CD4-positive, CD25-positive, alpha-beta regulatory T cell (primary cell): Measurements from ENCODE around the gene PDE2A. TPM values are rescaled to one million over a fixed set of nuclear protein-coding genes. Genes with fewer than 3 reads are reported as not detected.

Experiments
- ATAC-seq, 2 donors: fragments of 150-1000 bp; cut with Tn5 transposase; one replicate each; pipeline ENCODE4 v1.10.0; 2021; ENCODE audit warnings: low read depth in 2 of 2, moderate number of reproducible peaks in 2 of 2, moderate library complexity in 1 of 2
- DNase-seq, 3 donors: peaks; one replicate each; pipeline versions ENCODE4 v3.0.0 to v3.0.0-alpha.2; 2012 to 2022; ENCODE audit warnings: mixed read lengths in 1 of 3
- H3K27ac ChIP-seq: one replicate; pipeline ENCODE4 v1.7.0; 2013; ENCODE audit warnings: mild to moderate bottlenecking, low read length; ENCODE audit not compliant: insufficient read depth, poor library complexity, severe bottlenecking
- H3K27me3 ChIP-seq: one replicate; pipeline ENCODE4 v1.7.0; 2013; ENCODE audit warnings: low read length; ENCODE audit not compliant: control insufficient read depth, insufficient read depth
- H3K36me3 ChIP-seq: one replicate; pipeline ENCODE4 v1.7.0; 2013; ENCODE audit warnings: mild to moderate bottlenecking, low read length, moderate library complexity; ENCODE audit not compliant: control insufficient read depth, insufficient read depth
- H3K4me1 ChIP-seq: 2 replicates; pipeline ENCODE4 v1.7.0; 2013; ENCODE audit warnings: mild to moderate bottlenecking, low read length; ENCODE audit not compliant: insufficient read depth, control insufficient read depth, poor library complexity, severe bottlenecking
- H3K4me3 ChIP-seq: one replicate; pipeline ENCODE4 v1.7.0; 2013; ENCODE audit warnings: low read depth, mild to moderate bottlenecking, low read length, moderate library complexity
- H3K9me3 ChIP-seq, 2 experiments: 1 replicate in 1 of 2; 2 replicates in 1 of 2; pipeline ENCODE4 v1.7.0; 2013; ENCODE audit warnings: low read length in 2 of 2, mild to moderate bottlenecking in 1 of 2, moderate library complexity in 1 of 2; ENCODE audit not compliant: control insufficient read depth in 2 of 2
- H3K27ac Mint-ChIP-seq, 3 donors: one replicate each; pipeline ENCODE4 v1.8.0; 2020 to 2022; ENCODE audit warnings: mild to moderate bottlenecking in 3 of 3, mixed read lengths in 3 of 3, moderate library complexity in 2 of 3
- H3K27me3 Mint-ChIP-seq: one replicate; pipeline ENCODE4 v1.8.0; 2022; ENCODE audit warnings: mild to moderate bottlenecking, mixed read lengths
- H3K36me3 Mint-ChIP-seq: one replicate; pipeline ENCODE4 v1.8.0; 2020; ENCODE audit warnings: mixed read lengths
- H3K4me1 Mint-ChIP-seq, 4 donors: one replicate each; pipeline ENCODE4 v1.8.0; 2020 to 2022; ENCODE audit warnings: mixed read lengths in 4 of 4, mild to moderate bottlenecking in 1 of 4
- H3K4me3 Mint-ChIP-seq, 4 donors: one replicate each; pipeline ENCODE4 v1.8.0; 2020 to 2022; ENCODE audit warnings: mild to moderate bottlenecking in 4 of 4, mixed read lengths in 4 of 4, moderate library complexity in 3 of 4
- H3K9me3 Mint-ChIP-seq, 7 donors: one replicate each; pipeline ENCODE4 v1.8.0; 2020 to 2022; ENCODE audit warnings: mixed read lengths in 7 of 7, mild to moderate bottlenecking in 3 of 7, moderate library complexity in 2 of 7
- polyA plus RNA-seq, 4 donors: library from polyadenylated mRNA; unstranded; fragments of 300-500 nt; fragmentation: Illumina TruSeq; gene quantifications; one replicate each; pipeline ENCODE4 v1.2.3, GENCODE V29; 2021
- total RNA-seq: library from RNA; stranded (reverse); gene quantifications from one replicate; pipeline ENCODE4 v1.2.3, GENCODE V29; 2022

PDE2A gene
- total and polyA plus RNA-seq, 5 donors from 2014 or later = 6.7 TPM; not detected in 4

DNA sequence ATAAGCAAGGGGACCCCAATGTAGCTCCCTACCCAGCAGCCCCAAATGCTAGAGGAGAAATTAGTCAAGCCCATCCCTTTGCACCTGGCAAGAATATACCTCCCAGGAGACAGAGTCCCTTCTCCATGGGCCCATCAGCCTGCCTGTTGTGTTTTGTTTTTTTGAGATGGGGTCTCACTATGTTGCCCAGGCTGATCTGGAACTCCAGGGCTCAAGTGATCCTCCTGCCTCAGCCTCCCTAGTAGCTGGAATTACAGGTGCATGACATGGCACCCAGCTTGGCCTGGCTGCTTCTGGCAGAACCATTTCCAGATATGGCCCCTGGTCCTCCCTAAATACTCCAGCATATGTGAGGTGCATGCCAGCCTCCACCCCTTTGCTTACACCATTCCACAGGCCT, 22.1 kb downstream of the PDE2A start:
- no peaks in the 10 kb centered on the region for H3K27me3 Mint-ChIP-seq
- Histone ChIP-seq H3K27me3 (no peaks in the 10 kb centered on the region), H3K9me3 (no peaks in the 10 kb centered on the region), H3K27ac (no peak overlapping the region), H3K4me3 (no peak overlapping the region), H3K4me1 (no peaks in the 10 kb centered on the region), H3K36me3 (no peaks in the 10 kb centered on the region)
- peak overlapping the region in 1 of 3 donors; percentile 26 for H3K27ac Mint-ChIP-seq
- no peaks in the 10 kb centered on the region for H3K9me3 Mint-ChIP-seq
- no peaks in the 10 kb centered on the region for H3K4me1 Mint-ChIP-seq
- H3K36me3 Mint-ChIP-seq = no peaks in the 10 kb centered on the region
- DNase-seq = no peak
- ATAC-seq = no peak
- H3K4me3 Mint-ChIP-seq = no peak overlapping the region

DNA sequence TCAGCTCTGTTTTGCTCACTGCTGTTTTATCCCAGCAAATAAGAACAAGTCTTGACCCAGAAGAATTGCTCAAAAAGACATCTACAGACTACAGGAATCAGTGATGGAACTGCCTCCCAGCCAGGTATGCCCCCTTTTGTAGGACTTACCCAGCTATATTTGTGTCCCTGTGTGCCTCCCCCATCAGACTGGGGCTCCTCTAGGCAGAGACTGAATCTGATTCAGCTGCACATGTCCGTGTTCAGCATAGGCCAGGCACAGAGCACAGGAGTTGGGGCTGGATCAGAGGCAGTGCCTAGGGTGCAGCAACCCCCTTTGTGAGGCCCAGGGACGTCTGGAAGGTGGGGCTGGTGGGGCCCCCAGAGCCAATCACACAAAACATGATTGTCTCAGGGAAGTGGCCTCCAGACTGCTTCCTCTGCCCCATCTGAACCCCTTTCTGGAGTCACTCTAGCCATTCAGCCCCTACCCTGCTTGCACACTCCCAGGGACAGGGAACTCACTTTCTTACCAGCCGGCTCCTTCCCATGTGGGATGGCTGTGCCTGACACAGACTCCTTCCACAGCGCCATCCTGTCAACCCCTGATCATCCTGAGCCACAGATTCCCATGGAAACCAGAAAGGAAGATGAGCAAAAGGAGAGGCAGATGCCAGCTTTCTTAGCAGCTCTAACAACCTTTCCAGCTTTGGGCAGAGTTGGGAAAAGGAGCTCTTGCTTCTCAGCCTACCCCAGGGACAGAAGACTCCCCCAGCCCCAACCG, 24.8 kb downstream of the PDE2A start:
- DNase-seq (no peak), ATAC-seq (no peak)
- Histone ChIP-seq H3K27ac (no peak overlapping the region), H3K4me3 (no peak overlapping the region), H3K36me3 (no peaks in the 10 kb centered on the region), H3K4me1 (no peaks in the 10 kb centered on the region), H3K27me3 (no peaks in the 10 kb centered on the region), H3K9me3 (no peaks in the 10 kb centered on the region)
- Mint-ChIP-seq H3K9me3 (no peaks in the 10 kb centered on the region), H3K27me3 (peaks cover under 1% of the 10 kb centered on the region), H3K4me3 (no peak overlapping the region), H3K36me3 (no peaks in the 10 kb centered on the region), H3K27ac (no peak overlapping the region), H3K4me1 (no peaks in the 10 kb centered on the region)

DNA sequence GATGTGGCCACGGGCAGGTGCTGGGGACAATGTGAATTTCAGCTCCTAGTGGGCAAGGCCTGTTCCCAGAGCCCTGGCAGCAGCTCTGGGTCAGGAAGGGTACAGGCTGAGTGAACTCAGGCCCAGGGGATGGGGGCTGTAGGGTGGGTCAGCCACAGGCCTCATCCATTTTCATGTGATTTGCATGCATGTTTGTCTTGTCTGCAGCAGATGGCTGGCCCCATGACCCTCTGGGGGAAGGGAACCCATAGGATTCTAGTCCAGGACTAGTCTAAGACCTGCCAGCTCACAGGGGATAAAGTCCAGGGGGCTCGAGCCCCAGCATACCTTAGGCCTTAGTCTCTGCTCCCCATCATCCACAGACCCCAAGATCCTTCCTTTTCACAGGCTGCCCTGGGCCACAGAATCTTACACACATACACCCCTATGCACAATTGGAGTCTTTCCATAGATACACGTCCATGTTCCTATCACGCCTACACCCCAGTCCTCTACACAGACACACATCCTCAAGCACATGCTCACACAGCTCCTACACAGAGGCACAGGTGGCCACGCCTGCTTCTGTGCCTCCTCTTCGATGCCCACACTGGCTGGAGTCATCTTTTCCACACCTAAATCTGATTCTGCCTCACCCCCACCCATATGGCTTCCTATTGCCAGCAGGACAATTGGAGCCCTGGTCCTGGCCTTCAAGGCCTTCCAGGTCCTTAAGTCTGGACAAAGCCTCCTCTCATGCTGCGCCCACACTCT, 25.7 kb downstream of the PDE2A start:
- DNase-seq (no peak), ATAC-seq (no peak)
- H3K4me1 ChIP-seq = no peaks in the 10 kb centered on the region
- H3K27me3 Mint-ChIP-seq = peaks cover 6% of the 10 kb centered on the region
- H3K27ac ChIP-seq = no peak overlapping the region
- H3K9me3 ChIP-seq = no peaks in the 10 kb centered on the region
- H3K9me3 Mint-ChIP-seq = no peaks in the 10 kb centered on the region
- H3K4me1 Mint-ChIP-seq = peaks cover 0 to 8% (median 3%) of the 10 kb centered on the region in 4 donors
- H3K36me3 ChIP-seq = no peaks in the 10 kb centered on the region
- no peaks in the 10 kb centered on the region for H3K36me3 Mint-ChIP-seq
- H3K27me3 ChIP-seq = no peaks in the 10 kb centered on the region
- no peak overlapping the region for H3K4me3 ChIP-seq
- no peak overlapping the region for H3K4me3 Mint-ChIP-seq
- peak overlapping the region in 1 of 3 donors; percentile 9 for H3K27ac Mint-ChIP-seq

DNA sequence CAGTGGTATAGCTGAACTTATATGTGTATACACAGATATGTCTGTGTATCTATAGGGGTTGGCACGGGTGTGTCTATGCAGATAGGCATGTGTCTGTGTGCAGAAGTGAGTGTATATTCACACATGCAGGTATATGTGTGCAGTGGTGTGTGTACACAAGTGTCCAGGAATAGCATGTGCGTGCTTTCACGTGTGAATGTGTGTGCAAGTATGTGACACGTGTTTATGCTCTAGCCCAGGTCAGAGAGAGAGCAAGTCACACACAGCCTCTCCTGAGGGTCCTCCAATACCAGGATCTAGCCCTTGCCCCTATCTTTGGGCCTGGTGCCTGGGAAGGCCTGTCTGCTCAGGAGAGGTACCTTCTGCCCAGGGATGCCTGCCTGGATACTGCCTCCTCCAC, 26.3 kb downstream of the PDE2A start:
- Mint-ChIP-seq H3K27ac (no peak overlapping the region), H3K4me1 (peaks cover 0 to 9% (median 3%) of the 10 kb centered on the region in 4 donors), H3K9me3 (no peaks in the 10 kb centered on the region), H3K36me3 (no peaks in the 10 kb centered on the region), H3K4me3 (no peak overlapping the region), H3K27me3 (peaks cover 6% of the 10 kb centered on the region)
- Histone ChIP-seq H3K4me3 (no peak overlapping the region), H3K4me1 (peaks cover 7% of the 10 kb centered on the region), H3K36me3 (no peaks in the 10 kb centered on the region), H3K27me3 (no peaks in the 10 kb centered on the region), H3K27ac (no peak overlapping the region), H3K9me3 (no peaks in the 10 kb centered on the region)
- DNase-seq (no peak), ATAC-seq (no peak)

GRCh38 chr11:72646472-72646871, 27.8 kb downstream of the PDE2A start:
- H3K27ac ChIP-seq = no peak overlapping the region
- H3K27me3 Mint-ChIP-seq = peaks cover 6% of the 10 kb centered on the region
- no peaks in the 10 kb centered on the region for H3K36me3 ChIP-seq
- no peaks in the 10 kb centered on the region for H3K9me3 ChIP-seq
- DNase-seq (no peak), ATAC-seq (no peak)
- peaks cover 2% of the 10 kb centered on the region for H3K27me3 ChIP-seq
- H3K4me1 ChIP-seq = peaks cover 18% of the 10 kb centered on the region
- H3K4me3 Mint-ChIP-seq = no peak overlapping the region
- no peak overlapping the region for H3K4me3 ChIP-seq
- H3K36me3 Mint-ChIP-seq = no peaks in the 10 kb centered on the region
- H3K4me1 Mint-ChIP-seq = peaks cover 0 to 9% (median 3%) of the 10 kb centered on the region in 4 donors
- H3K9me3 Mint-ChIP-seq = no peaks in the 10 kb centered on the region
- no peak overlapping the region for H3K27ac Mint-ChIP-seq

DNA sequence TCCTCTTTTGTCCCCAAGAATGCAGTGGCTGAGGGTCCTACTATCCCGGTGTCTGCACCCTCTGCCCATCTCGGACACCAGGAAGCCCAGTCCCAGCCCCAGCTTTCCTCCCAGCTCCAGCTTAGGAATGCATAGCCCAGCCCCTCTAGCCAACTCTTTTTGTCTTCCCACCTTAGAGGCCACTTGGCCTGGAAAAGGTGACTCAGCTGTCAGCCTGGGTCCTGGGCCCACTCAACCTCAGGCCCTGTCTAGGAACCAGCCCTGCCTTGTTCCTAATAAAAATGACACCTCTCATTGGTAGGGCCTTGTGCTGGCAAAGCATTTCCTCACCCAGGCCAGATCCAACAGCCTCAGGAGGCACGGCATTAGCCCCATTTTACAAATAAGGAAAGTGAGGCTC, 28.2 kb downstream of the PDE2A start:
- Histone ChIP-seq H3K36me3 (no peaks in the 10 kb centered on the region), H3K27ac (no peak overlapping the region), H3K9me3 (no peaks in the 10 kb centered on the region), H3K4me1 (peaks cover 19% of the 10 kb centered on the region), H3K27me3 (peaks cover 3% of the 10 kb centered on the region), H3K4me3 (no peak overlapping the region)
- DNase-seq (no peak), ATAC-seq (no peak)
- no peaks in the 10 kb centered on the region for H3K36me3 Mint-ChIP-seq
- peaks cover 6% of the 10 kb centered on the region for H3K27me3 Mint-ChIP-seq
- no peak overlapping the region for H3K27ac Mint-ChIP-seq
- no peak overlapping the region for H3K4me3 Mint-ChIP-seq
- no peaks in the 10 kb centered on the region for H3K9me3 Mint-ChIP-seq
- peaks cover 0 to 9% (median 3%) of the 10 kb centered on the region in 4 donors for H3K4me1 Mint-ChIP-seq

GRCh38 chr11:72643547-72643946, 30.7 kb downstream of the PDE2A start:
- Histone ChIP-seq H3K4me3 (no peak overlapping the region), H3K27ac (no peak overlapping the region), H3K4me1 (peaks cover 19% of the 10 kb centered on the region), H3K27me3 (peaks cover 11% of the 10 kb centered on the region), H3K9me3 (no peaks in the 10 kb centered on the region), H3K36me3 (no peaks in the 10 kb centered on the region)
- DNase-seq (no peak), ATAC-seq (no peak)
- no peaks in the 10 kb centered on the region for H3K9me3 Mint-ChIP-seq
- peaks cover 6% of the 10 kb centered on the region for H3K27me3 Mint-ChIP-seq
- H3K27ac Mint-ChIP-seq = no peak overlapping the region
- peaks cover 0 to 9% (median 3%) of the 10 kb centered on the region in 4 donors for H3K4me1 Mint-ChIP-seq
- no peaks in the 10 kb centered on the region for H3K36me3 Mint-ChIP-seq
- H3K4me3 Mint-ChIP-seq = peak overlapping the region in 3 of 4 donors; percentile 44 to 70 (median 68)
